BLaER1 (cell line): ENCODE data around the gene PAN3.

Experiments used
- H3K27ac ChIP-seq: shearing (Covaris generic); formaldehyde crosslinking; 2 replicates; pipeline ENCODE4 v1.8.1; 2022
- H3K27me3 ChIP-seq: shearing (Covaris generic); formaldehyde crosslinking; 2 replicates; pipeline ENCODE4 v1.8.1; 2022
- H3K36me3 ChIP-seq: shearing (Covaris generic); formaldehyde crosslinking; 2 replicates; pipeline ENCODE4 v1.8.1; 2022
- H3K4me1 ChIP-seq: shearing (Covaris generic); formaldehyde crosslinking; 2 replicates; pipeline ENCODE4 v1.8.1; 2022
- H3K4me2 ChIP-seq: shearing (Covaris generic); formaldehyde crosslinking; 2 replicates; pipeline ENCODE4 v1.8.1; 2022
- H3K4me3 ChIP-seq: shearing (Covaris generic); formaldehyde crosslinking; 2 replicates; pipeline ENCODE4 v1.8.1; 2022
- H3K9ac ChIP-seq: shearing (Covaris generic); formaldehyde crosslinking; 2 replicates; pipeline ENCODE4 v1.8.1; 2022
- H3K9me3 ChIP-seq: shearing (Covaris generic); formaldehyde crosslinking; 2 replicates; pipeline ENCODE4 v1.8.1; 2022
- H4K20me1 ChIP-seq: shearing (Covaris generic); formaldehyde crosslinking; 2 replicates; pipeline ENCODE4 v1.8.1; 2022
- Cebpa-rat ChIP-seq: shearing (Covaris generic); IDR thresholded peaks from 2 replicates; pipeline ENCODE4 v1.8.1; 2022

The PAN3 gene

GRCh38 chr13:28338006-28338574, 199.7 kb downstream of the PAN3 start:
- no peak overlapping the region for H3K4me2 ChIP-seq

DNA sequence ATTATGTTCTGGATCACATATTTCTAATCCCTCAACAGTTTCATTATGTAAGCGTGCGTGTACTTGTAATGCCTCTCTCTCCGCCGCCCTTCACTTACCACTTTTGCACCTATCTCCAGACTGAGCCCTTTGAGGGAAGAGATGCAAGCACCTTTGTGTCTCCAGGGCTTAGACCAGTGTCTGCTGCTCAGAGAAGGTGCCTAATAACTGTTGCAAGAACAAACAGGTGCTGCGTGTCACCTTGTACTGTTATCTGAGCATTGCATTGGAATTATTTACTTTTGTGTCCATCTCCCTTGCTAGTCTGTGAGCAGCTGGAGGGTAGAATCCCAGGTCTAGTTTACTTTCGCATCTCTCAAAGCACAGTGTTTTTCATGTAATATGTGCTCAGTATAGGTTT, 200.4 kb downstream of the PAN3 start:
- Histone ChIP-seq H3K4me3 (no peak overlapping the region), H3K27ac (no peak overlapping the region), H3K4me2 (no peak overlapping the region), H4K20me1 (no peaks in the 10 kb centered on the region), H3K4me1 (peaks cover 18% of the 10 kb centered on the region), H3K27me3 (no peaks in the 10 kb centered on the region), H3K36me3 (peaks cover 63% of the 10 kb centered on the region), H3K9ac (no peak overlapping the region), H3K9me3 (no peaks in the 10 kb centered on the region)
- no peak for TF ChIP-seq Cebpa-rat

More at GRCh38 chr13:28338006-28338574, 199.7 kb downstream of the PAN3 start:
- H3K27me3 ChIP-seq = no peaks in the 10 kb centered on the region
- no peak for TF ChIP-seq Cebpa-rat
- peaks cover 68% of the 10 kb centered on the region for H3K36me3 ChIP-seq
- H3K9me3 ChIP-seq = no peaks in the 10 kb centered on the region
- H3K4me3 ChIP-seq = no peak overlapping the region
- no peak overlapping the region for H3K27ac ChIP-seq
- no peak overlapping the region for H3K9ac ChIP-seq
- no peaks in the 10 kb centered on the region for H4K20me1 ChIP-seq
- H3K4me1 ChIP-seq = peaks cover 18% of the 10 kb centered on the region

- no peak overlapping the region for H3K9ac ChIP-seq
- TF ChIP-seq Cebpa-rat = no peak
- no peak overlapping the region for H3K4me2 ChIP-seq
- H3K9me3 ChIP-seq = no peaks in the 10 kb centered on the region
- peaks cover 18% of the 10 kb centered on the region for H3K4me1 ChIP-seq
- no peak overlapping the region for H3K4me3 ChIP-seq
- no peaks in the 10 kb centered on the region for H3K27me3 ChIP-seq
- H4K20me1 ChIP-seq = no peaks in the 10 kb centered on the region
- no peak overlapping the region for H3K27ac ChIP-seq
- H3K36me3 ChIP-seq = peaks cover 63% of the 10 kb centered on the region
Measured at GRCh38 chr13:28339419-28339818, 201.1 kb downstream of the PAN3 start.

DNA sequence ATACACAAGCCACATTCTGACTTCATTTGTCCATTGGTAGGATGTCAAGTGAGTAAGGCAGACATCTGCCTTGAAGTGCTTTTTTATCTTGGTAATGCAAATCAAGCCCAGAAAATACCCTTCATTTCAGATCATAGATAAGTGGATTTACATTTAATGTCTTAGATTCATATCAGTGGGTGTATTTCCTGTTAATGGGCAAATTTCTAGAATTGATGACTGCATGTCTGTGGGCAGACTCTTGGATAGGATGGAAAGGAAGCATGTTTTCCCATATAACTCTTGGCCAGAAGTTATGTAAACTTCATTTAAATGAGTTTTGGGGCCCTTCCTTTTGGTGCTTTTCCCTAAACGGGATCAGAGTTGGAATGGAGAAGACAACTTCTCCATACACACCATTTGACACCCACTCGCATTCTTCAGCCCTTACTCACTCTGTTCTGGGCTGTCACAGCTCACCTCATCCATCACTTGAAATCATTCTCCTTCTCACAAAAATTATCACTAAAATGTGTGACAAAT, 202.0 kb downstream of the PAN3 start:
- TF ChIP-seq Cebpa-rat = no peak

GRCh38 chr13:28342251-28342650, 203.9 kb downstream of the PAN3 start:
- TF ChIP-seq Cebpa-rat = no peak
- H3K9ac ChIP-seq = no peak overlapping the region
- H3K4me1 ChIP-seq = peaks cover 9% of the 10 kb centered on the region; the same call in 1 of the 2 replicates
- no peak overlapping the region for H3K4me3 ChIP-seq
- H3K36me3 ChIP-seq = peaks cover 67% of the 10 kb centered on the region
- H3K9me3 ChIP-seq = no peaks in the 10 kb centered on the region
- no peaks in the 10 kb centered on the region for H4K20me1 ChIP-seq
- H3K4me2 ChIP-seq = no peak overlapping the region
- H3K27ac ChIP-seq = no peak overlapping the region
- H3K27me3 ChIP-seq = no peaks in the 10 kb centered on the region

More for the DNA sequence above, 202.0 kb downstream of the PAN3 start:
- Histone ChIP-seq H3K36me3 (peaks cover 66% of the 10 kb centered on the region), H3K27me3 (no peaks in the 10 kb centered on the region), H3K4me3 (no peak overlapping the region), H3K4me2 (no peak overlapping the region), H3K27ac (no peak overlapping the region), H3K9me3 (no peaks in the 10 kb centered on the region), H3K9ac (no peak overlapping the region), H4K20me1 (no peaks in the 10 kb centered on the region), H3K4me1 (peaks cover 12% of the 10 kb centered on the region)

DNA sequence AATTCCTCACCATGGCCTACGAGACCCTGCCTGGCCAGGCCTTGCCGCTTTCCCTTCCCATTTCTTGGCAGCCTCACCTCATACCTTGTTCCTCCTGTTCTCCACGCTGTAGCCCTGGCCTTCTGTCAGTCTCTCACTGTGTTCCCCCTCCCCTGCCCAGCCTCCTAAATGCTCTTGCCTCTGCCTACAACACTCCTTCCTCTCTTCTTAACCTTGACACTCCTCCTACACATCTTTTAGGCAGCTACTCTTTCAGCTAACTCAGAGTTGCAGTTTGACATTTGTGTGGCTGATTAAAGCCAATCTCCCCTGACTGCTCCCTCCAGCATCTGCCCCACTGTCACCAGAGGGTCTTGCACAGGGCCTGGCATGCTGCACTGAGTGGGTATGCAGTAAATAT, 205.8 kb downstream of the PAN3 start:
- no peak for TF ChIP-seq Cebpa-rat
- Histone ChIP-seq H3K27me3 (no peaks in the 10 kb centered on the region), H3K9me3 (no peaks in the 10 kb centered on the region), H3K4me3 (no peak overlapping the region), H3K36me3 (peaks cover 55% of the 10 kb centered on the region), H3K27ac (no peak overlapping the region), H3K4me1 (peaks cover 10% of the 10 kb centered on the region), H3K4me2 (no peak overlapping the region), H4K20me1 (no peaks in the 10 kb centered on the region), H3K9ac (no peak overlapping the region)
